ENCODE measurements around the gene ENDOD1. TPM values are rescaled to one million over a fixed set of nuclear protein-coding genes. Genes with fewer than 3 reads are reported as not detected.

Gene ENDOD1
- total and polyA plus RNA-seq, 4 donors = 2.2 to 35.6 (median 5.9) TPM

DNA sequence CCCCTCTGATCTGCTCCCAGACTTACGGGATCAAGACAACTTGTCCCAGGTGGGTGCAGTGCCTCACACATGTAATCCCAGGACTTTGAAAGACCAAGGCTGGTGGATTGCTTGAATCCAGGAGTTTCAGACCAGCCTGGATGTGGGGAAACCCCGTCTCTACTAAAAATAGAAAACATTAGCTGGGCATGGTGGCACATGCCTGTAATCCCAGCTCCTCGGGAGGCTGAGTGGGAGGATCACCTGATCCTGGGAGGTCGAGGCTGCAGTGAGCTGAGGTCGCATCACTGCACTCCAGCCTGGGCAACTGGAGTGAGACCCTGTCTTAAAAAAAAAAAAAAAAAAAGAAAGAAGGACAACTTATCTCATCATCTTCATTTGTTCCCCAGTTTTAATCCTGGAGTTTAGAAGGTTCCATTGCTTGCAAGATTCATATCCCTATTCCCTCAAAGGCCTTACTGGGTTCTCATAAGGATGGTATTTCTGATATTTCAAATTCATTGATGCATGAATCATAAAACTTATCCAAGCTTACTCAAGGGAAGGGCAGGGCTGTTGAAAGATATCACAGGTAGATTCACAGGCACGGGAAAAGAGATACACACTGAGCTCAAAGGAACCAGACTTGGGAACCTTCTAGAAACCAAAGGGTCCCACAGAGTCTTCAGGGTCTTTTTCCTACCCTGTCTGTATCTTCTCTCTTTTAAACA lies 14.6 kb downstream of the ENDOD1 start:
- H3K27ac ChIP-seq (ENCODE audit: low read depth in 1 of 2, low read length in 2 of 2) = no peak overlapping the region
- no peaks in the 10 kb centered on the region for H3K4me1 ChIP-seq (ENCODE audit: control insufficient read depth in 4 of 4, insufficient read depth in 4 of 4, low read length in 3 of 4)
- no peak for DNase-seq (ENCODE audit: low spot score)
- no peaks in the 10 kb centered on the region for H3K27me3 ChIP-seq (ENCODE audit: control insufficient read depth in 4 of 4, insufficient read depth in 4 of 4, low read length in 3 of 4)
- H3K9me3 ChIP-seq (ENCODE audit: control insufficient read depth in 4 of 4, low read length in 3 of 4) = no peaks in the 10 kb centered on the region
- TF ChIP-seq GABPA (IDR thresholded peaks at IDR 0.05 in 1 of 2, conservative IDR thresholded peaks at IDR 0.05 in 1 of 2) (no peak), TAF1 (conservative IDR thresholded peaks at IDR 0.05) (no peak), SP1 (IDR thresholded peaks at IDR 0.05) (no peak)
- TF ChIP-seq, protein P1, sequence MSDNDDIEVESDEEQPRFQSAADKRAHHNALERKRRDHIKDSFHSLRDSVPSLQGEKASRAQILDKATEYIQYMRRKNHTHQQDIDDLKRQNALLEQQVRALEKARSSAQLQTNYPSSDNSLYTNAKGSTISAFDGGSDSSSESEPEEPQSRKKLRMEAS (IDR thresholded peaks at IDR 0.05) = no peak
- WGBS = 88% methylated on average over 6 of the region's 6 CpGs
- H3K9ac ChIP-seq (ENCODE audit: low read depth in 1 of 2, low read length in 2 of 2) = no peak overlapping the region
- H3K36me3 ChIP-seq (ENCODE audit: control insufficient read depth in 4 of 4, insufficient read depth in 3 of 4, low read depth in 1 of 4, low read length in 3 of 4) = no peaks in the 10 kb centered on the region
- no peak overlapping the region for H3K4me3 ChIP-seq (ENCODE audit: low read depth in 1 of 3, low read length in 3 of 3)

DNA sequence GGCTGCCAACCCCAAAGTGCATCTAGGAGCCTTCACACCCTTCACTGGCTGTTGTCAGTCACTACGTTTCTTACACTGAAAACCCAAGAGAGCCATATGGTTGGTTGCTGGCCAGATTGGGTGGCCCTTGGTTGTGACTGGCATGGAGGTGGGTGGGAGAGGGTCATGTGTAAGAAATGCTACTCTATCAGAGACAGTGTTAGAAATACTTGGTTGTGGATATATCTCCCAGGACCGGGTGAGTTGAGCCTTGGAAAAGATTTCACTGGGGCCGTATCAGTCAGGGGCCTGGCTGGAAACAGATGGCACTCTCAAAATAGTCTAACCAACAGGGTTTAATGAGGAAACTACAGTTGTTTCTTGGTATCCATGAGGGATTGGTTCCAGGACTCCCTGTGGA lies 15.2 kb downstream of the ENDOD1 start:
- WGBS = 90% methylated on average over 3 of the region's 3 CpGs
- no peak overlapping the region for H3K4me3 ChIP-seq (ENCODE audit: low read depth in 1 of 3, low read length in 3 of 3)
- DNase-seq (ENCODE audit: low spot score) = no peak
- H3K27ac ChIP-seq (ENCODE audit: low read depth in 1 of 2, low read length in 2 of 2) = no peak overlapping the region
- H3K9ac ChIP-seq (ENCODE audit: low read depth in 1 of 2, low read length in 2 of 2) = no peak overlapping the region
- H3K36me3 ChIP-seq (ENCODE audit: control insufficient read depth in 4 of 4, insufficient read depth in 3 of 4, low read depth in 1 of 4, low read length in 3 of 4) = no peaks in the 10 kb centered on the region
- no peaks in the 10 kb centered on the region for H3K9me3 ChIP-seq (ENCODE audit: control insufficient read depth in 4 of 4, low read length in 3 of 4)
- H3K27me3 ChIP-seq (ENCODE audit: control insufficient read depth in 4 of 4, insufficient read depth in 4 of 4, low read length in 3 of 4) = no peaks in the 10 kb centered on the region
- TF ChIP-seq, protein P1 (IDR thresholded peaks at IDR 0.05) = no peak
- no peaks in the 10 kb centered on the region for H3K4me1 ChIP-seq (ENCODE audit: control insufficient read depth in 4 of 4, insufficient read depth in 4 of 4, low read length in 3 of 4)

DNA sequence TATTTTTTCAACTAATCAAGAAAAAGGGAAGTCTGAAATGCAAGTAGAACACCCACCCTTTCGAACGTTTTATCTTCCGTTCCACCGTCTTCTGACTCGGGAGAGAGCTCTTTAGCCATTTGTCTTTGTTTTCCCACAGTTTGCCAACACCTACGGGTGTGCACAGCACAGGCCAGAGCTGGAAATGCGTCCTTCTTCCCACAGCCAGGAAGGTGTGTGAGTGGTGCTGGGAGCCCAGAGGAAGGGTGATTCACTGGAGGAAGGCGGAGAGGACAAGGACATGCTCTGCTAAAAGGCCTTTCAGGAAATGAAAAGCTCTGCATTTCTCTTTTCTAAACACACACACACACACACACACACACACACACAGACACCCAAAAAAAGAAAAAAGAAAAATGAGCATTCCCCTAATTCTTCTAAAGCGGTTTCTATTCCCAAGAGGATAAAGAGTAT lies 18.5 kb downstream of the ENDOD1 start:
- Histone ChIP-seq H3K4me1 (ENCODE audit: control insufficient read depth in 4 of 4, insufficient read depth in 4 of 4, low read length in 3 of 4) (no peaks in the 10 kb centered on the region), H3K27ac (ENCODE audit: low read depth in 1 of 2, low read length in 2 of 2) (peak overlapping the region in 1 of 2 donors; percentile 23), H3K27me3 (ENCODE audit: control insufficient read depth in 4 of 4, insufficient read depth in 4 of 4, low read length in 3 of 4) (no peaks in the 10 kb centered on the region), H3K4me3 (ENCODE audit: low read depth in 1 of 3, low read length in 3 of 3) (no peak overlapping the region), H3K9ac (ENCODE audit: low read depth in 1 of 2, low read length in 2 of 2) (no peak overlapping the region), H3K9me3 (ENCODE audit: control insufficient read depth in 4 of 4, low read length in 3 of 4) (no peaks in the 10 kb centered on the region), H3K36me3 (ENCODE audit: control insufficient read depth in 4 of 4, insufficient read depth in 3 of 4, low read depth in 1 of 4, low read length in 3 of 4) (no peaks in the 10 kb centered on the region)
- WGBS = 69% methylated on average over 9 of the region's 9 CpGs
- TF ChIP-seq JUND (IDR thresholded peaks at IDR 0.05) (peak in 1 of 2 donors; percentile 24), GABPA (IDR thresholded peaks at IDR 0.05 in 1 of 2, conservative IDR thresholded peaks at IDR 0.05 in 1 of 2) (no peak), RAD21 (IDR thresholded peaks at IDR 0.05) (no peak)
- TF ChIP-seq, protein P1 (IDR thresholded peaks at IDR 0.05) = peak; percentile 15
- TF ChIP-seq, protein P2, sequence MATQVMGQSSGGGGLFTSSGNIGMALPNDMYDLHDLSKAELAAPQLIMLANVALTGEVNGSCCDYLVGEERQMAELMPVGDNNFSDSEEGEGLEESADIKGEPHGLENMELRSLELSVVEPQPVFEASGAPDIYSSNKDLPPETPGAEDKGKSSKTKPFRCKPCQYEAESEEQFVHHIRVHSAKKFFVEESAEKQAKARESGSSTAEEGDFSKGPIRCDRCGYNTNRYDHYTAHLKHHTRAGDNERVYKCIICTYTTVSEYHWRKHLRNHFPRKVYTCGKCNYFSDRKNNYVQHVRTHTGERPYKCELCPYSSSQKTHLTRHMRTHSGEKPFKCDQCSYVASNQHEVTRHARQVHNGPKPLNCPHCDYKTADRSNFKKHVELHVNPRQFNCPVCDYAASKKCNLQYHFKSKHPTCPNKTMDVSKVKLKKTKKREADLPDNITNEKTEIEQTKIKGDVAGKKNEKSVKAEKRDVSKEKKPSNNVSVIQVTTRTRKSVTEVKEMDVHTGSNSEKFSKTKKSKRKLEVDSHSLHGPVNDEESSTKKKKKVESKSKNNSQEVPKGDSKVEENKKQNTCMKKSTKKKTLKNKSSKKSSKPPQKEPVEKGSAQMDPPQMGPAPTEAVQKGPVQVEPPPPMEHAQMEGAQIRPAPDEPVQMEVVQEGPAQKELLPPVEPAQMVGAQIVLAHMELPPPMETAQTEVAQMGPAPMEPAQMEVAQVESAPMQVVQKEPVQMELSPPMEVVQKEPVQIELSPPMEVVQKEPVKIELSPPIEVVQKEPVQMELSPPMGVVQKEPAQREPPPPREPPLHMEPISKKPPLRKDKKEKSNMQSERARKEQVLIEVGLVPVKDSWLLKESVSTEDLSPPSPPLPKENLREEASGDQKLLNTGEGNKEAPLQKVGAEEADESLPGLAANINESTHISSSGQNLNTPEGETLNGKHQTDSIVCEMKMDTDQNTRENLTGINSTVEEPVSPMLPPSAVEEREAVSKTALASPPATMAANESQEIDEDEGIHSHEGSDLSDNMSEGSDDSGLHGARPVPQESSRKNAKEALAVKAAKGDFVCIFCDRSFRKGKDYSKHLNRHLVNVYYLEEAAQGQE (IDR thresholded peaks at IDR 0.05) = no peak
- no peak for DNase-seq (ENCODE audit: low spot score)

Measured in liver (tissue), 9 donors.